Measurements from ENCODE around the gene CTRL. TPM values are rescaled to one million over a fixed set of nuclear protein-coding genes. Genes with fewer than 3 reads are reported as not detected.

CTRL gene
- total RNA-seq, 6 experiments from 2014 or later, result 0.25 to 0.63 (median 0.43) TPM

- H3K27me3 Mint-ChIP-seq (ENCODE audit: insufficient read depth), result peaks cover 3% of the 10 kb centered on the region; the same call in 1 of the 2 replicates
- H3K36me3 Mint-ChIP-seq (ENCODE audit: low read depth), result peaks cover 56% of the 10 kb centered on the region
- no peak for DNase-seq
- H3K9me3 Mint-ChIP-seq, result no peaks in the 10 kb centered on the region
- H3K4me3 Mint-ChIP-seq, result no peak overlapping the region
- no peak for TF ChIP-seq CTCF (IDR thresholded peaks at IDR 0.05)
- no peak overlapping the region for H3K27ac Mint-ChIP-seq
- peaks cover 74% of the 10 kb centered on the region for H3K4me1 Mint-ChIP-seq (ENCODE audit: low read depth)
Measured at GRCh38 chr16:67963662-67964321, 32.1 kb upstream of the CTRL start.

DNA sequence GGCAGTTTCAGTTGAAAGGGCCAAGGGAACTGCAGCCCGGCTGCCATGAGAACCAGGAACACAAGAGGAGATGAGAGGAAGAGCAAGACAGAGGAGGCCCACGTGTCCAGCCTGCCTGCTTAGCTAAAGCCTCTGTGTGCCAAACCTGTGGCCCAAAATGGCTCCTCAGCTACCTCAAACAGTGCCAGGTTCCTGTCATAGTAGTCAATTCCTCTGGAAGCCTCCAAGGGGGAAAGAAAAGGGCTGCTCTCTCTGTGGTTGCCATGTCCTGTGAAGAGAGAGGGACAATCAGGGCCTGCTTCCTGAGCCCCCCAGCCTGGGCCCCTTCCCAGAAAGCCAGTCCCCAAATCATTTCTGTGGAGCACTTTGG is 31.6 kb upstream of the CTRL start:
- Mint-ChIP-seq H3K36me3 (ENCODE audit: low read depth) (peaks cover 61% of the 10 kb centered on the region), H3K9me3 (no peaks in the 10 kb centered on the region), H3K27me3 (ENCODE audit: insufficient read depth) (peaks cover 3% of the 10 kb centered on the region; the same call in 1 of the 2 replicates), H3K4me1 (ENCODE audit: low read depth) (peaks cover 76% of the 10 kb centered on the region), H3K27ac (no peak overlapping the region), H3K4me3 (no peak overlapping the region)
- TF ChIP-seq CTCF (IDR thresholded peaks at IDR 0.05), result no peak
- no peak for DNase-seq

DNA sequence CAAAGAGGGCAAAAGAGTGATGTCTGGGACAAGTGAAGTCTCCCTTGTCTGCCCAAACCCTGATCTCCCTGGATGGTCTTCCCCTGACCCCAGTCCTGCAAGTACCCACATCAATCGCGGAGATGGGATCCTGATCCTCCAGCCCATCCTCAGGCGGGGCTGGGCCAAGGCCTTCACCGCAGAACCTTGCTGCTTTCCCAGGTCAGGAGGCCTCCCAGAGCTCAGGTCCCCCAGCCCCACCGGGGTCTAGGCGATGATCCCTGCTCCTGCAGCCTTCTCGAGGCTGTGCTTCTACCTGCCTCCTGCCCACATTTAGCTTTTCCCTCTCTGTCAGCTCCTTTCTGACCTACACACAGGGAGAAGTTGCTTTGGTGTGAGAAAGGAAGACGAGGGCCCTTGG is 30.5 kb upstream of the CTRL start:
- Mint-ChIP-seq H3K4me3 (no peak overlapping the region), H3K27ac (no peak overlapping the region), H3K36me3 (ENCODE audit: low read depth) (peaks cover 56% of the 10 kb centered on the region), H3K27me3 (ENCODE audit: insufficient read depth) (peaks cover 3% of the 10 kb centered on the region; the same call in 1 of the 2 replicates), H3K4me1 (ENCODE audit: low read depth) (peaks cover 73% of the 10 kb centered on the region), H3K9me3 (no peaks in the 10 kb centered on the region)
- TF ChIP-seq CTCF (IDR thresholded peaks at IDR 0.05), result no peak
- no peak for DNase-seq

DNA sequence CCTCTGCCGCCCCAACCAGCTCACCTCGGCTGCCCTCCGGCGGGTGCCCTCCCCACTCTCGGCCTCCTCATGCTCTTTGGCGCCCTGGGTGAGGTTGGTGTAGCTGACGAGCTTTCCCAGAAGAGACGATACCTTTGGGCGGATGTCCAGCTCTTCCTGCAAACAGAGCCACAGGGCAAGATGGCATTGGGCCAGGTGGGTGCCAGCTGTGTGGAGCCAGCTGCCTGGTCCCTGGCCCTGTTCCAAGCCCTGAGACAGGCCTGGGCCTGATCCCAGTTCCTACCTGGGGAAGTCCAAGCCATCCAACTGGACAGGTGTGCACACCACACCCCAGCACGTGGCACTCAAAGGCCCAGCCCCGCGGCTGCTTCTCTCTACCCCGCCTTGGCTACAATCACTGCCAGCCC is 29.9 kb upstream of the CTRL start:
- peaks cover 67% of the 10 kb centered on the region for H3K4me1 Mint-ChIP-seq (ENCODE audit: low read depth)
- no peak overlapping the region for H3K4me3 Mint-ChIP-seq
- no peaks in the 10 kb centered on the region for H3K9me3 Mint-ChIP-seq
- no peak overlapping the region for H3K27ac Mint-ChIP-seq
- peaks cover 52% of the 10 kb centered on the region for H3K36me3 Mint-ChIP-seq (ENCODE audit: low read depth)
- TF ChIP-seq CTCF (IDR thresholded peaks at IDR 0.05), result no peak
- DNase-seq, result no peak
- H3K27me3 Mint-ChIP-seq (ENCODE audit: insufficient read depth), result peaks cover 3% of the 10 kb centered on the region; the same call in 1 of the 2 replicates

- peaks cover 37% of the 10 kb centered on the region for H3K36me3 Mint-ChIP-seq (ENCODE audit: low read depth)
- TF ChIP-seq CTCF (IDR thresholded peaks at IDR 0.05), result no peak
- peaks cover 3% of the 10 kb centered on the region; the same call in 1 of the 2 replicates for H3K27me3 Mint-ChIP-seq (ENCODE audit: insufficient read depth)
- peaks cover 49% of the 10 kb centered on the region for H3K4me1 Mint-ChIP-seq (ENCODE audit: low read depth)
- H3K4me3 Mint-ChIP-seq, result peak overlapping the region; percentile 56
- H3K27ac Mint-ChIP-seq, result peak overlapping the region; percentile 70
- H3K9me3 Mint-ChIP-seq, result no peaks in the 10 kb centered on the region
- peak; percentile 46 for DNase-seq
Measured at GRCh38 chr16:67959536-67960329, 28.1 kb upstream of the CTRL start.

Measured in HFFc6 (cell line).